HK-2 (cell line): ENCODE data around the gene ERBB3.

Experiments used
- DNase-seq: peaks from one replicate; pipeline ENCODE4 v3.0.0-alpha.2; 2018; ENCODE audit not compliant: unreplicated experiment

Gene ERBB3

GRCh38 chr12:56078931-56079722 lies 838 bp upstream of the ERBB3 start:
- DNase-seq = peak; percentile 90

GRCh38 chr12:56080556-56081138 lies 682 bp downstream of the ERBB3 start:
- DNase-seq = no peak

- no peak for DNase-seq
These were observed 1.7 kb downstream of the ERBB3 start for GRCh38 chr12:56081393-56082347.

GRCh38 chr12:56082382-56082781 lies 2.4 kb downstream of the ERBB3 start:
- DNase-seq = no peak

GRCh38 chr12:56082967-56083366 lies 3.0 kb downstream of the ERBB3 start:
- DNase-seq = no peak

GRCh38 chr12:56084958-56085543 lies 5.1 kb downstream of the ERBB3 start:
- no peak for DNase-seq

- DNase-seq = no peak
These were observed 6.1 kb downstream of the ERBB3 start for GRCh38 chr12:56086096-56086495.

- DNase-seq = no peak
These were observed 6.6 kb downstream of the ERBB3 start for GRCh38 chr12:56086608-56087007.

GRCh38 chr12:56087220-56087619 lies 7.3 kb downstream of the ERBB3 start:
- no peak for DNase-seq

- DNase-seq = no peak
These were observed 17.8 kb downstream of the ERBB3 start for GRCh38 chr12:56097738-56098137.

GRCh38 chr12:56098592-56098991 lies 18.6 kb downstream of the ERBB3 start:
- no peak for DNase-seq

GRCh38 chr12:56099787-56100186 lies 19.8 kb downstream of the ERBB3 start:
- no peak for DNase-seq

- no peak for DNase-seq
These were observed 21.1 kb downstream of the ERBB3 start for GRCh38 chr12:56101045-56101444.

GRCh38 chr12:56102683-56103065 lies 22.7 kb downstream of the ERBB3 start:
- no peak for DNase-seq

GRCh38 chr12:56103066-56103711 lies 23.2 kb downstream of the ERBB3 start:
- DNase-seq = no peak

GRCh38 chr12:56103823-56104108 lies 23.8 kb downstream of the ERBB3 start:
- DNase-seq = no peak

- DNase-seq = peak; percentile 99
These were observed 24.3 kb downstream of the ERBB3 start, which contains the start of gene PA2G4 for GRCh38 chr12:56104109-56104814. Gene PA2G4, plus strand, starts transcription at chr12:56104559. Its CDS starts 179 bp downstream, at chr12:56104738.

GRCh38 chr12:56104815-56105608 lies 25.0 kb downstream of the ERBB3 start:
- DNase-seq = no peak

GRCh38 chr12:56105609-56105902 lies 25.6 kb downstream of the ERBB3 start:
- DNase-seq = no peak

- no peak for DNase-seq
These were observed 27.3 kb downstream of the ERBB3 start for GRCh38 chr12:56107242-56107641.
